HG02840 (cell line): ENCODE results near the gene FLT4.
"Not testable (repeated sequence)": the region's sequence is repeated elsewhere in the genome, so short reads cannot be mapped to it uniquely, and the experiment has no call there.

ENCODE experiments used
- ATAC-seq: cut with Tn5 transposase; IDR thresholded peaks from one replicate; pipeline ENCODE4 v1.9.1; 2021; ENCODE audit warnings: mild to moderate bottlenecking, moderate library complexity, moderate number of reproducible peaks; ENCODE audit not compliant: unreplicated experiment, low FRiP score

Gene FLT4

DNA sequence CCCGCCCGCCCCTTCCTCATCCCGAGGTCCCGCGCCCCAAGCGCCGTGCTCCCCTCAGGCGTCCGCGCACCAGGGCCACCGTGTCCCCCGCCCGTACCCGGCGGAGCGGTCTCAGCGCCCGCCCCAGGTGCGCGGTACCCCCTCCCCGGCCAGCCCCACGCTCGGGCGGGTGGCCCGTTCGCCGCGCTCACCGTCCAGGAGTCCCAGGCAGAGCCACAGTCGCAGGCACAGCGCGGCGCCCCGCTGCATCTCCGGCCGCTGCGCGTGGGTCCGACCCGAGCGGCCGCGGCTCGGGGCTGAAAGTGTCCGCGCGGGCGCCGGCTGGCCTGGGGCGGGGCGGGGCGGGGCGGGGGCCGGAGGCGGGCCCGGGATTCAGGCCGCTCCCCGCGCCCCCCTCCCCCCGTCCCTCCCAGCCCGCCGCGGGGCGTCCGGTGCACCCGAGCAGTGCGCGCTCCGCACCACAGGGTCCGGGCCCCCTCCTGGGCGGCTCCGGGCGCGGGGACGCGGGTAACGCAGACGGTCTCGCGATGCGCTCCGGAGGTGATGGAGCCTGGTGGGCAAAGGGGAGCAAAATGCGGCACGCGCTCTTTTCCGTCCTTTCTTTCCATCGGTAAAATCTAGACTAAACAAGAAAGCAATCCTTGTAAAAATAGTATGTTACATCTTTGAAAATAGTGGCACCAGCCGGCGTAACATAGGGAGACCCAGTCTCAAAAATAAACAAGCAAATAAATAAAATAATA, at the start of gene FLT4:
TSS of gene FLT4 (minus strand) at position 304 of the 743 bp plus-strand sequence. CDS start at position 249, 55 bp downstream.
- ATAC-seq = no peak

DNA sequence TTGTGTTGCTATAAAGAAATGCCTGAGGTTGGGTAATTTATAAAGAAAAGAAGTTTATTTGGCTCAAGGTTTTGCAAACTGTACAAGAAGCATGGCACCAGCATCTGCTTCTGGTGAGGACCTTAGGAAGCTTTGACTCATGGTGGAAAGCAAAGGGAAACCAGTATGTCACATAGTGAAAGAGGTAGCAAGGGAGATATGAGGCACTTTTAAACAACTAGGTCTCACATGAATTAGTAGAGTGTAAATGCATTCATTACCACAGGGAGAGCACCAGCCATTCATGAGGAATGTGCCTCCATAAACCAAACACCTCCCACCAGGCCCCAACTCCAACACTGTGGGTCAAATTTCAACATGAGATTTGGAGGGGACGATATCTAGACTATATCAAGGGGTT, 49.6 kb upstream of the FLT4 start:
- ATAC-seq = no peak

DNA sequence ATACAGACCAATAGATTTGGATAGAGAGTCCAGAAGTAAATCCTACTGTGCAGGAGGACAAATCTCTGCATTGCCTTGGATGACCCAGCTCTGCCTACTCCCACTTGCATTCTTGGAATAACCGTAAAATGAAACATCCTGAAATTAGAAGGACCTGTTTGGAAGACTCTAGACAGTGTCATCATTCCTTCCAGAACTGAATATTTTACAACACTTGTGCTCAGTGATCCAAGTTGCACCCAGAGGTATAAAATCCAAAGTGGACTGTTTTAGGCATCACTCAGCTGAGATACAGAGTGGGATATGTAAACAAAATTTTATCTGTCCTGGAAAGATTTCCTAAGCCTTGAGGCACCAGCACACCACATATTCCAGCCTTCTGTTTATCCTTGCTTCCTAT, 46.7 kb upstream of the FLT4 start:
- no peak for ATAC-seq

DNA sequence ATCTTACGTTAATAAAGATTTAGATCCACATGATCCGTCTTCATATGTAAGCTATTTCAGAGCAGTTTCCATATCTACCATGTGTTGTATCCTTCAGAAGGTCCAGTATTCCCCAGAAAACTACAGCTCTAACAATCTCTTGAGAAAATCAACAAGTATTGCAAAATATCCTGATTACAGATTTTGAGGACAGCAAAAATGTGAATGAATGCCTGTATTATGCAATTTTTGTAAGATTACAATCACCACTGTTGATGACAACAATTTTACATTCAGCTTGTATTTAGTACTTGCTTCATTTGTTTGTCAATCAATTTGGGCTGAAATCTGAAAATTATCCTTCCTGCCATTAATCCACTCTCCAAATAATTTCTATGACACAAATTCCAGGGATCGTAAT, 43.0 kb upstream of the FLT4 start:
- no peak for ATAC-seq

DNA sequence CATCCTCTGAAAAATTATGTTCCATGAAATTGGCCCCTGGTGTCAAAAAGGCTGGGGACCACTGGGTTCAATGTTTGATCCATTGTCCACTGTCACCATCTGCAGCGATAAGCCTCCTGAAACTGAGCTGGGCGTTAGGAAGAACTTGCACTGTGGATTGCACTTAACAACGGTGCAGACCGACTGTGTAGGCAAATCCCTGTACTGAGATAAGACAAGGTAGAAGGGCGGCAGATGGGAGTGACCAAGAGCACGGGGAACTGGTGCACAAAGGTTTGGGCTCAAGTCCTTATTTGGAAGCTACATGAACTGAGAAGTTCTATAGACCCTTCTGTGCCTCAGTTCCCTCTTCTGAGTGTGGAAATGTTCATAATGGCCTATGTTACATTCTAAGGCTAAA, 41.6 kb upstream of the FLT4 start:
- no peak for ATAC-seq

DNA sequence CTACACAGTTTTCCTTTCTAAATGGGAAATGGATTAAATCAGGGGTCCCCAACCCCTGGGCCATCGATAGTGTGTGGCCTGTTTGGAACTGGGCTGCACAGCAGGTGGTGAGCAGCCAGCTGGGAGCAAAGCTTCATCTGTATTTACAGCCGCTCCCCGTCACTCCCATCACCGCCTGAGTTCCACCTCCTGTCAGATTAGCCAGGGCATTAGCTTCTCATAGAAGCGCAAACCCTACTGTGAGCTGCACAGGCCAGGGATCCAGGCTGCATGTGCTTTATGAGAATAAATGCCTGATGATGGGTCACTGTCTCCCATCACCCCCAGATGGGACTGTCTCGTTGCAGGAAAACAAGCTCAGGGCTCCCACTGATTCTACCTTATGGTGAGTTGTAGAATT, 41.2 kb upstream of the FLT4 start:
- ATAC-seq = no peak

DNA sequence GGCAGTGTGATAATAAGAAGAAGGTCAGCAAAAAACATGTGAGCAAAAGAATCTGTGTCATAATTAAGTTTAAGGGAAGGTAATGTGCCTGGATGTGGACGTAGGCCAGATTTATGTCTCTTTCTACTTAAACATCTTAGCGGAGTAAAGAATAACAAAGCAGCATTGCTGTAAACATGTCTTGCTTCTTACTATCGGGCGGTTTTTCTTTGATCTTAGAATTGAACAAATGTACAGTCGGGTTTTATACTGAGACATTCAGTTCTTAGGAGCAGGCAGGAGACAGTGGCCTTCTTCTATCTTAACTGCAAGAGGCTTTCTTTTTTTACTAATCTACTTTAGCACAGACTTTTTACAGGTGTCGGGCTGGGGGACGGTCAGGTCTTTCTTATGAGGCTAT, 40.4 kb upstream of the FLT4 start:
- no peak for ATAC-seq

DNA sequence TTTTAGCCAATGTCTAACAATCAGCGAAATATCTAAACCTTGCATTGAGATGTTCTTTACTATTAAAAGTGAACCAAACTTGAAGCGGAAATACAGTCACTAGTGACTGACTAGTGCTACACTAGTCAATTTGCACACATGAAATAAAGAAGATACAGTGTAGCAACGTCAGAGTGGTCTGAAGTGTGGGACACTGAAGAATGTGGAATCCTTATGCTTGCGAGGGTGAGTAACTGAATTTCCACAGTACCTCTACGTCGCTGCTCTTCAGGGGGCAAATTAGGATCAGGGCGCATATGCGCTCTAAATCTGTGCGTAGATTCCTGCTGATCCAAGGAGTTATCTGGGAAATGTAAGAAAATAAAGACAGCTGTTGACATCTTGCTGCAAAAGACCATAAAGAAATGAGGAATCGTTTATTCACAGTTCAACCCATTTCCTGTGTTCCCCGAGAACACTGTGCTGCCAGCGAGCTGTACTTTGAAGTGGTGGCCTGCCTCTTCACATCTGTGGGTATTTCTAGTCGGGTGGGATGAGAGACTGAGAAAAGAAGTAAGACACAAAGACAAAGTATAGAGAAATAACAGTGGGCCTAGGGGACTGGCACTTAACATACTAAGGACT, 39.8 kb upstream of the FLT4 start:
- ATAC-seq = no peak

DNA sequence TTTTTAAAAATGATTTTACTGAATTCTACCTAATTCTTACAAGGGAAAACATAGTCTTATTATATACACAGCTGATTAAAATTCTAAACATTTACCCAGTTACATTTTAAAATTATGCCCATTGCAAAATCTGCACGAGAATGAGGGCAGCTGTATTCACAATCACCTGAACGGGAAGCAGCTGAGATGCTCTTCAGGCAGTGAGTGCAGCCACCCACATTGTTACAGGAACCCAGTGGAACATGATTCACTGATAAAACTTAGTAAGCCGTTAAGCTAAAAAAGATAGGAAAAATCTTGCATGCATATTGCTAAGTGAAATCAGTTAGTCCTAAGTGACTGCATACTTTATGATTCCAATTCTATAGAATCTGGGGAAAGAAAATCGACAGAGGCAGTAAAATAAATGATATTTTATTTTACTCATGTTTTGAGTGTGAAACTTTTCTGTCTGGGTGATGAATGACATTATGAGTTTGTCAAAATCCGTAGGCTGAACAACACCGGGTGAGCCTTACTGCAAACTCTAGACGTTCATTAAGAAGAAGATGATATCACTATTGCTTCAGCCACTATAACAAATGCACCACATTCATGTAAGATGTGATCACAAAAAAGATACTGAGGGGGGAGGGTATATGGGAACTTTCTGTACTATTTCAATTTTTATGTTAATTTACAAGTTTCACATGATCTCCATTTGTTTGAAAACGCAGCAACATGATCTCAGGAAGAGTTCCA, 39.1 kb upstream of the FLT4 start:
- ATAC-seq = no peak

DNA sequence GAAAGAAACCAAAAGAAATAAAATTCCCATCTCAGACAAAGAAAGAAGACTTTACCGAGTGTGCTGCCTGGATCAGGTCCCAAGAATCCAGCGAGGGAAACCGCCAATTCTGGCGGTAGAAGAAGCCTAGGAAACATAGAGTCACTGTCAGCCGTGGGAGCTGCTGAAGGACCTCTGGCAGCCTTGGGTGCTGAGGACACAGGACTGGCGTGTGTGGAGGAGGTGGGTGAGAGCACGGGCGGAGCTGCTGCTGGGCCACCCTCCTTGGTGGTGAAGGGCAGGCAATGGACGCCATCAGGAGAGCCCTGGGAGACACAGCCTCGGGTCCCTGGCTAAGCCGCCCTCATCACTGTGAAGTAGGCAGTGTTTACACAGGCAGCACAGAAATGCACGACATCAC, 37.4 kb upstream of the FLT4 start:
- not testable (repeated sequence) for ATAC-seq

DNA sequence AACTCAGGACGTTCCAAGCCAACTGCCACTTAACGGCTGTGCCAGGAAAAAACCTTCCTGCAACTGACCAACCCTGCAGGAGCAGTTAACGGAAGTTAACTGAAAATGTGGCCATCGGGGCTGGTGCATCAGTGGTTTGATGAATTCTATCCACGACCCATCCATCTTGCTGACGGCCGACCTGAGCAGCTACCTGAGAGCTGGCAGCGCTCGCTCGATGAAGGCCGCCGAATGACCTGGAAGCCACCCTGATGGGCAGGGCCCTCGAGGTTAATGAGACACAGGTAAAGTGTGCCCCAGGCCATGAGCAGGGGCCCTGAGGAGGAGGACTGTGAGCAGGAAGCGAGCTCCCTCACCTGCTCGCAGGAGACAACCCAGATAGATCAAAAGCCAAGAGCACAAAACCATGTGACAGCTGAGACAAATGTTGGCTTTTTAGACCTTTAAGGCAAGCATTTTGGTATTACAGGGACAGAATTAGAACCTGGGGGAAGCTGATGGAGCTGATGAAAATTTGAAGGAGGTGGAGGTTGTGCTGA, 35.3 kb upstream of the FLT4 start:
- ATAC-seq = no peak

DNA sequence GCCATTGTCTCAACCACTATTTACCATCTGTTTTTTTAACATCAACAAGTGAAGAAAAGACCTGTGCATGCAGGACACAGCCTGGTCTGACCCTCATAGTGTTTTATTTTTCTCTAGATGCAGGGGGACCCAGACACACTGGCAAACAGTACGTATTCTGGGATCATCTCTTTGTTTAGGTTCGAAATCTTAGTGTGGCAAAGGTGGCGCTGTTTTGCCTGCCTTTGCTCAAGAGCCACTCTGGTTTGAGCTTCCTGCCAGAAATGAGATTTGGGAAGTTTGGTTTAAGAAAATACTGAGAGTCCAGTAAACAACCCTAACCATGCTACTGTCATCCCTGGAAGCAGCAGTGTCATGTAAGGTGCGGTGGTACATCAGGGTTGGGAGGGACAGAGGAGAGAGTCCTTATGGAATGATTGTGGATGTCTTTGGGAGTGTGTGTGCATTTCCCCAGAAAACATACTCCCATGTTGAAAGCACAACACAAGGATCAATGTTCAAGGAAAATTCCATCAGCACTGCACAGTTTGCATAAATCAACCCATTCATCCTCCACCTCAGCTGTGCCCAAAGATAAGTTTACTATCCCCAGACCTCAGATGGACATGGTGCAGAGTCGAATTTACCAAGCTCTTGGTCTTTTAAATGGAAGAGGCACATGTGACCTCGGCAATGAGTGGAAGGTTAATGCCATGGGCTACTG, 34.0 kb upstream of the FLT4 start:
- ATAC-seq = no peak

DNA sequence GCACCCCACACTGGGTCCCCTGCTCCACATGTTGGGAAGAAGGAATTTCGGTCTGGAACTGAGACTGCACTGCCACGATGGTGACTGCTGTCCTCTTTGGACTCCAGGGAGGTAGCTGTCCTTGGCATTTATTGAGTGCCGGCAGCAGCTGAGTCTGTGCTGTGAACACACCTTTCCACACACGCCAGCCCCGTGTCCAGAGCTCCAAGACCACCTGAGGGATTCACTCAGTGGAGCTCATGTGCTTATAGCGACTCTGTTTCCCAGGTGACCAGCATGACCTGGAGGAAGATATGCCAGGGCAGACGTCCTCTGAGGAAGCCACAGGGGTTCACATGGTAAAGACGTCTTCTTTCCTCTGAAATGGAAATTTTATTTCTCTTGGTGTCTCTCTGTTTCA, 33.2 kb upstream of the FLT4 start:
- ATAC-seq = no peak

DNA sequence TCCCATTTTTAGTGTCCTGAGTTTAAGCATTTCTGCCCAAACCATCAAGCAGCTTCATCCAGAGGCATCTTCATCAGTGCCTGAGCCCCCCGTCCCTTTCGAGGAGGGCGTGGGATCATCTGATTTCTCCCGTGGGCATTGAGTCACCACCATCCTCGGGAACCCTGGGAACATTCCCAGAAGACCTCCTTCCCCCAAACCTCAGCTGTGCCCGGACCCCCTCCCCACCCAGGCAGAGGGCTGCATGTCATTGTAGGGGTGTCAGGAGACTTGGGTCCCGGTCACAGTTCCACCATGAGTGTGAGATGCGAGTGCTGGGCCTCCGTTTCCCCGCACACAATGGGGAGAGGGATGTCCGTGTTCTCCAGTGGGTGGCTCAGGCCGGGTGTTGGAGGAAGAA, 32.6 kb upstream of the FLT4 start:
- not testable (repeated sequence) for ATAC-seq

DNA sequence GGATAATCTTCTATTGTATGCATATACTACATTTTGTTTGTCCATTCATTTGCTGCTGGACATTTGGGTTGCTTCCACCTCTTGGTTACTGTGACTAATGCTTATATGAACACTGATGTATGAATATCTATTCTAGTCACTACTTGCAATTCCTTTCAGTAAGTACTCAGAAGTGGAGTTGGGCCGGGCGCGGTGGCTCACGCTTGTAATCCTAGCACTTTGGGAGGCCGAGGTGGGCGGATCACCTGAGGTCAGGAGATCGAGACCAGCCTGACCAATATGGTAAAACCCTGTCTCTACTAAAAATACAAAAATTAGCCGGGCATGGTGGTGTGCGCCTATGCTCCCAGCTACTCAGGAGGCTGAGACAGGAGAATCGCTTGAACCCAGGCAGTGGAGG, 28.9 kb upstream of the FLT4 start:
- ATAC-seq = not testable (repeated sequence)

DNA sequence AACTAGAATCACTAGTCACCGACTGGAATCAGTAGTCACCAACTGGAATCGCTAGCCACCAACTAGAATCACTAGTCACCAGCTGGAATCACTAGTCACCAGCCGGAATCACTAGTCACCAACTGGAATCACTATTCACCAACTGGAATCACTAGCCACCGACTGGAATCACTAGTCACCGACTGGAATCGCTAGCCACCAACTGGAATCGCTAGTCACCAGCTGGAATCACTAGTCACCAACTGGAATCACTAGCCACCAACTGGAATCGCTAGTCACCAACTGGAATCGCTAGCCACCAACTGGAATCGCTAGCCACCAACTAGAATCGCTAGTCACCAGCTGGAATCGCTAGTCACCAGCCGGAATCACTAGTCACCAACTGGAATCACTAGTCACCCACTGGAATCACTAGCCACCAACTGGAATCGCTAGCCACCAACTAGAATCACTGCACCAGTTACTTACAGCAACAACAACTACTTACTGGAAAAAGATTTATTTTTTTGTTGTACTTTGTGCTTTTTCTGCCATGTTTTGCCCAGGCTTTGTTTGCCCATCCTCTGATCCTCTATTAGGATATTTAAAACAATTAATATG, 25.7 kb upstream of the FLT4 start:
- no peak for ATAC-seq

DNA sequence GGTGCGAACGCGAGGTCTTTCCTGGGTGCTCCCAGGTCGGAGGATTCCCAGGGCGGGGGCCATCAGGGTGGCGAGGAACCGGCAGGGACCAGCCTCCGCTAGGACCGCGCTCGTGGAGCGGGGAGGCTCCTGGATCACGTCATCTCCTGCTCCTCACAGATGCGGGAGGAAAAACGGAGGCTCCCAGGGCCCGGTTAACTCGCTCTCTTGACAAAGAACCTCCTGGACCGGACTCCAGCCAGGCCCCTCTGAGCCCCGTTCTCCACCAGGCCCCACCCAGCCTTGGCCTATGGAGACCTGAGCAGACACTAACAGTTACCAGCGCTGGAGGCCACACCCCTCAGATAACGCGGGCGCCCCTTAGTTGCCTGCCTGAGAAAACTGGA, 24.7 kb upstream of the FLT4 start:
- not testable (repeated sequence) for ATAC-seq

DNA sequence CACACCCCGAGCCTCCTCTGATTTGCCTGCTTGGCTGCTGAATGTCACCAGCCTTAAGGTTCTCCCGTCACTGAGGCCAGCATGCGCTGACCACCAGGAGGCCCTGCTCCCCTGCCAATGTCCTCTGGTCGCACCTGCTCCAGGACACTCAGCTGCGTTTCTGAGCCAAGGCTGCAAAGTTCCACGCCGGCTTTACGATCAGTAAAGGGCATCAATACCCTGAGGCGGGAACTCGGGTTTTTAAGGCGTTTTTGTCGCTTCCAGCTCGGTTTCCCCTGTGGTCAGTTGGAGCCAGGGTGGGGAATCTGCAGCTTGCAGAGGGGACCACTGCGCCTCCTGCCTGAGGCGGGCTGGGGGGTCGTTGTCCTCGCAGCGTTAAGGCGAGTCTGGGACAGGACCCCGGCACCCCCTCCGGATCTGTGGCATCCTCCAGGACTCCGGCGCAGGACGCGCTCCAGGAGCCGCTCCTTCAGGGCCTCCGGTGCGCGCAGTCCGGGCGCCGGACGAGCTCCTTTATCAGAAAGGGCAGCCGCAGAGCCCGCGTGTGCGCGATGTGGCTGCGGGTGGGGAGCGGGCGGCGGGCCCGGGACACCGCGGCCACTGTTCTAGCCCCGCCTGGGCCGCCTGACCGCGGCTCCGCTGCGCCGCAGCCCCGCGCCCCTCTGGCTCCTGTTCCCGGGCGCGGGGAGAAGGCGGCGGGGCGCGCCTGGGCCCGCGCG, 24.1 kb upstream of the FLT4 start:
- no peak for ATAC-seq

DNA sequence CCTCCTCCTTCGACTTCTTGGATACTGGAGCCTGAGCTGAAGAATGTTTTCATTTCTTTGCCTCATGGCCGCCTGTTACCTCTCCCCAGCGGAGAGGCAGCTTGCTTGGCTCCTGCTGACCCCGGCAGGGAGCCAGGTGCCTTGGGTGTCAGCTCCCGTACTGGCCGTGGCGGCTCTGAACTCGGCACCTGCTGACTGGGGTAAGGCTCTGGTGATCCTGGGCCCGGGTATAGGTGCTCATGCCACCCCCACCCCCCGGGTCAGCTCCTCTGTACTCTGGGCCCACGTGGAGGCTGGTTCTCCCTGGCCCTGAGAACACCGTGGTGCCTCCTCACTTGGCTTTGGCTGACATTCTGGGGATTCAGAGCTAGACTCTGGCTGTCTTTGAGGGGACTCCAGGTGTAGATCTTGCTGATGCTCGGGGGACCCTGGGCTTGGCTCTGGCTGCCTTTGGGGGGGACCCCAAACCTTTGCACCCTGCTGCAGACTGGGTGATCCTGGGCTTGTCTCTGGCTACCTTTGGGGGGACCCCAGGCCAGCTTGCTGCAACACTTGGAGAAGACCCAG, 22.6 kb upstream of the FLT4 start:
- not testable (repeated sequence) for ATAC-seq
